HepG2 (cell line): ENCODE measurements around the gene PIGW. TPM values are rescaled to one million over a fixed set of nuclear protein-coding genes. Genes with fewer than 3 reads are reported as not detected.
A peak's percentile ranks its signal among the peaks of the same experiment; 100 is the strongest.

Source experiments
- CEBPZ ChIP-seq: IDR thresholded peaks from 2 replicates; pipeline ENCODE4 v1.6.1; 2012; ENCODE audit warnings: low read length, improper control_type of control experiment
- GZF1 ChIP-seq: sonication (generic); formaldehyde crosslinking; IDR thresholded peaks from 2 replicates; pipeline ENCODE4 v1.5.1; 2020; ENCODE audit warnings: mild to moderate bottlenecking, missing genetic modification reagents
- JUND ChIP-seq: sonication (generic); formaldehyde crosslinking; IDR thresholded peaks from 2 replicates; pipeline ENCODE4 v1.8.0; 2022; ENCODE audit warnings: mild to moderate bottlenecking, missing genetic modification reagents
- KLF9 ChIP-seq: IDR thresholded peaks from 2 replicates; pipeline ENCODE4 v1.6.1; 2016; ENCODE audit warnings: low read depth
- KMT2A ChIP-seq: sonication (generic); formaldehyde crosslinking; IDR thresholded peaks from 2 replicates; pipeline ENCODE4 v1.4.0; 2020; ENCODE audit warnings: missing genetic modification reagents
- NR1H2 ChIP-seq: sonication (generic); formaldehyde crosslinking; IDR thresholded peaks from 2 replicates; pipeline ENCODE4 v1.8.1; 2022; ENCODE audit warnings: low read depth, missing genetic modification reagents, borderline replicate concordance
- POGZ ChIP-seq: sonication (generic); formaldehyde crosslinking; IDR thresholded peaks from 2 replicates; pipeline ENCODE4 v1.4.0; 2020; ENCODE audit warnings: mild to moderate bottlenecking, missing genetic modification reagents
- RBAK ChIP-seq: sonication (generic); formaldehyde crosslinking; IDR thresholded peaks from 2 replicates; pipeline ENCODE4 v1.5.1; 2020; ENCODE audit warnings: mild to moderate bottlenecking, missing genetic modification reagents
- TBX2 ChIP-seq: sonication (generic); formaldehyde crosslinking; IDR thresholded peaks from 2 replicates; pipeline ENCODE4 v1.5.0; 2020; ENCODE audit warnings: missing genetic modification reagents, mild to moderate bottlenecking, borderline replicate concordance
- TEAD2 ChIP-seq: sonication (generic); formaldehyde crosslinking; IDR thresholded peaks from 2 replicates; pipeline ENCODE4 v1.9.0; 2021; ENCODE audit warnings: missing genetic modification reagents
- ZNF136 ChIP-seq: sonication (generic); formaldehyde crosslinking; IDR thresholded peaks from 2 replicates; pipeline ENCODE4 v1.8.1; 2022; ENCODE audit warnings: low read depth, mild to moderate bottlenecking, moderate library complexity, missing genetic modification reagents
- ZNF264 ChIP-seq: sonication (generic); formaldehyde crosslinking; IDR thresholded peaks from 2 replicates; pipeline ENCODE4 v1.4.0; 2020; ENCODE audit warnings: missing genetic modification reagents
- ZNF580 ChIP-seq: IDR thresholded peaks from 2 replicates; pipeline ENCODE4 v1.6.1; 2016; ENCODE audit warnings: low read depth, borderline replicate concordance
- ZNF788 ChIP-seq: sonication (generic); formaldehyde crosslinking; IDR thresholded peaks from 2 replicates; pipeline ENCODE4 v1.5.0; 2020; ENCODE audit warnings: mild to moderate bottlenecking, missing genetic modification reagents, borderline replicate concordance
- ZNF816 ChIP-seq: sonication (generic); formaldehyde crosslinking; IDR thresholded peaks from 2 replicates; pipeline ENCODE4 v1.8.0; 2022; ENCODE audit warnings: missing genetic modification reagents, mild to moderate bottlenecking, borderline replicate concordance
- ZSCAN21 ChIP-seq: sonication (generic); formaldehyde crosslinking; IDR thresholded peaks from 2 replicates; pipeline ENCODE4 v1.8.0; 2022; ENCODE audit warnings: mild to moderate bottlenecking, missing genetic modification reagents, moderate library complexity, borderline replicate concordance
- ZZZ3 ChIP-seq: sonication (generic); formaldehyde crosslinking; IDR thresholded peaks from 2 replicates; pipeline ENCODE4 v1.4.0; 2020; ENCODE audit warnings: missing genetic modification reagents, mild to moderate bottlenecking, borderline replicate concordance
- polyA plus RNA-seq, 8 experiments: library from polyadenylated mRNA; depleted of rRNA in 3 of 8; stranded (reverse) in 7 of 8; unstranded in 1 of 8; fragments of >200 nt; fragmentation: Illumina TruSeq in 4 of 8; extraction: Trizol in 4 of 8; gene quantifications; 2 replicates each; pipeline versions ENCODE4 v1.2.1 to v1.2.3, GENCODE V29; 2011 to 2016; ENCODE audit warnings: low read depth in 4 of 8, missing spikeins in 1 of 8, mixed read lengths in 1 of 8; ENCODE audit not compliant: insufficient read depth in 1 of 8
- total RNA-seq, 5 experiments: library from RNA; depleted of rRNA; stranded (reverse); fragments of >200 nt; fragmentation: Illumina TruSeq; extraction: Trizol; gene quantifications; 2 replicates each; pipeline ENCODE4 v1.2.3, GENCODE V29; 2016; ENCODE audit warnings: low read depth in 1 of 5
- TF ChIP-seq, protein P1 (sequence below): sonication (generic); formaldehyde crosslinking; IDR thresholded peaks from 2 replicates; pipeline ENCODE4 v1.4.0; 2020; ENCODE audit warnings: mild to moderate bottlenecking, missing genetic modification reagents

Gene PIGW
- total and polyA plus RNA-seq, 2 of the 13 experiments (the other 11 are each of a cell fraction or from before 2014, with no cell fraction given), result 9.0 to 24.0 TPM

- TF ChIP-seq ZSCAN21 (0 out of 2 replicates have a peak, but pooled peaks have one; percentile 43), ZNF136 (CRISPR knock-in tag) (no peak), ZNF580 (CRISPR knock-in tag) (no peak), ZNF788 (CRISPR knock-in tag) (peak; percentile 69), KLF9 (CRISPR knock-in tag) (no peak), RBAK (no peak), JUND (peak; percentile 28; the same call in 1 of the 2 replicates), CEBPZ (no peak), ZNF816 (CRISPR knock-in tag) (no peak; the same call in 1 of the 2 replicates), KMT2A (CRISPR knock-in tag) (peak; percentile 89), ZZZ3 (peak; percentile 83; the same call in 1 of the 2 replicates), TBX2 (CRISPR knock-in tag) (peak; percentile 83), GZF1 (CRISPR knock-in tag) (no peak), NR1H2 (CRISPR knock-in tag) (no peak), POGZ (CRISPR knock-in tag) (peak; percentile 83), TEAD2 (CRISPR knock-in tag) (0 out of 2 replicates have a peak, but pooled peaks have one; percentile 10), ZNF264 (peak; percentile 15; the same call in 1 of the 2 replicates)
- TF ChIP-seq, protein P1, sequence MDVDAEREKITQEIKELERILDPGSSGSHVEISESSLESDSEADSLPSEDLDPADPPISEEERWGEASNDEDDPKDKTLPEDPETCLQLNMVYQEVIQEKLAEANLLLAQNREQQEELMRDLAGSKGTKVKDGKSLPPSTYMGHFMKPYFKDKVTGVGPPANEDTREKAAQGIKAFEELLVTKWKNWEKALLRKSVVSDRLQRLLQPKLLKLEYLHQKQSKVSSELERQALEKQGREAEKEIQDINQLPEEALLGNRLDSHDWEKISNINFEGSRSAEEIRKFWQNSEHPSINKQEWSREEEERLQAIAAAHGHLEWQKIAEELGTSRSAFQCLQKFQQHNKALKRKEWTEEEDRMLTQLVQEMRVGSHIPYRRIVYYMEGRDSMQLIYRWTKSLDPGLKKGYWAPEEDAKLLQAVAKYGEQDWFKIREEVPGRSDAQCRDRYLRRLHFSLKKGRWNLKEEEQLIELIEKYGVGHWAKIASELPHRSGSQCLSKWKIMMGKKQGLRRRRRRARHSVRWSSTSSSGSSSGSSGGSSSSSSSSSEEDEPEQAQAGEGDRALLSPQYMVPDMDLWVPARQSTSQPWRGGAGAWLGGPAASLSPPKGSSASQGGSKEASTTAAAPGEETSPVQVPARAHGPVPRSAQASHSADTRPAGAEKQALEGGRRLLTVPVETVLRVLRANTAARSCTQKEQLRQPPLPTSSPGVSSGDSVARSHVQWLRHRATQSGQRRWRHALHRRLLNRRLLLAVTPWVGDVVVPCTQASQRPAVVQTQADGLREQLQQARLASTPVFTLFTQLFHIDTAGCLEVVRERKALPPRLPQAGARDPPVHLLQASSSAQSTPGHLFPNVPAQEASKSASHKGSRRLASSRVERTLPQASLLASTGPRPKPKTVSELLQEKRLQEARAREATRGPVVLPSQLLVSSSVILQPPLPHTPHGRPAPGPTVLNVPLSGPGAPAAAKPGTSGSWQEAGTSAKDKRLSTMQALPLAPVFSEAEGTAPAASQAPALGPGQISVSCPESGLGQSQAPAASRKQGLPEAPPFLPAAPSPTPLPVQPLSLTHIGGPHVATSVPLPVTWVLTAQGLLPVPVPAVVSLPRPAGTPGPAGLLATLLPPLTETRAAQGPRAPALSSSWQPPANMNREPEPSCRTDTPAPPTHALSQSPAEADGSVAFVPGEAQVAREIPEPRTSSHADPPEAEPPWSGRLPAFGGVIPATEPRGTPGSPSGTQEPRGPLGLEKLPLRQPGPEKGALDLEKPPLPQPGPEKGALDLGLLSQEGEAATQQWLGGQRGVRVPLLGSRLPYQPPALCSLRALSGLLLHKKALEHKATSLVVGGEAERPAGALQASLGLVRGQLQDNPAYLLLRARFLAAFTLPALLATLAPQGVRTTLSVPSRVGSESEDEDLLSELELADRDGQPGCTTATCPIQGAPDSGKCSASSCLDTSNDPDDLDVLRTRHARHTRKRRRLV (CRISPR knock-in tag), result peak; percentile 66; the same call in 1 of the 2 replicates
Observed at GRCh38 chr17:36534840-36535668, at the start of gene PIGW, which contains the start of gene MYO19 (continued).
